WERI-Rb-1 (cell line): ENCODE data around the gene CERS1.

Source experiments
- DNase-seq: peaks from one replicate; pipeline ENCODE4 v3.0.0-alpha.2; 2020
- H3K27ac ChIP-seq: fragments of 250-450 bp; sonication (Bioruptor Pico); 2 replicates; pipeline ENCODE4 v1.5.1; 2020; ENCODE audit warnings: mild to moderate bottlenecking, moderate library complexity
- H3K27me3 ChIP-seq: fragments of 250-450 bp; sonication (Bioruptor Pico); 2 replicates; pipeline ENCODE4 v1.5.1; 2021; ENCODE audit warnings: mild to moderate bottlenecking, low read depth, moderate library complexity; ENCODE audit not compliant: insufficient read depth, severe bottlenecking
- H3K36me3 ChIP-seq: fragments of 250-450 bp; sonication (Bioruptor Pico); 2 replicates; pipeline ENCODE4 v1.5.1; 2020; ENCODE audit warnings: mild to moderate bottlenecking, moderate library complexity
- H3K4me3 ChIP-seq: 2 replicates; pipeline ENCODE4 v1.5.1; 2011; ENCODE audit warnings: low read depth, mild to moderate bottlenecking, control low read depth, low read length
- H3K9me3 ChIP-seq: fragments of 250-450 bp; sonication (Bioruptor Pico); 2 replicates; pipeline ENCODE4 v1.5.1; 2021; ENCODE audit warnings: mild to moderate bottlenecking, moderate library complexity; ENCODE audit not compliant: severe bottlenecking
- CTCF ChIP-seq: IDR thresholded peaks from 2 replicates; pipeline ENCODE4 v1.5.1; 2011; ENCODE audit warnings: low read depth, mild to moderate bottlenecking, control low read depth, inconsistent platforms, low read length

CERS1 gene

DNA sequence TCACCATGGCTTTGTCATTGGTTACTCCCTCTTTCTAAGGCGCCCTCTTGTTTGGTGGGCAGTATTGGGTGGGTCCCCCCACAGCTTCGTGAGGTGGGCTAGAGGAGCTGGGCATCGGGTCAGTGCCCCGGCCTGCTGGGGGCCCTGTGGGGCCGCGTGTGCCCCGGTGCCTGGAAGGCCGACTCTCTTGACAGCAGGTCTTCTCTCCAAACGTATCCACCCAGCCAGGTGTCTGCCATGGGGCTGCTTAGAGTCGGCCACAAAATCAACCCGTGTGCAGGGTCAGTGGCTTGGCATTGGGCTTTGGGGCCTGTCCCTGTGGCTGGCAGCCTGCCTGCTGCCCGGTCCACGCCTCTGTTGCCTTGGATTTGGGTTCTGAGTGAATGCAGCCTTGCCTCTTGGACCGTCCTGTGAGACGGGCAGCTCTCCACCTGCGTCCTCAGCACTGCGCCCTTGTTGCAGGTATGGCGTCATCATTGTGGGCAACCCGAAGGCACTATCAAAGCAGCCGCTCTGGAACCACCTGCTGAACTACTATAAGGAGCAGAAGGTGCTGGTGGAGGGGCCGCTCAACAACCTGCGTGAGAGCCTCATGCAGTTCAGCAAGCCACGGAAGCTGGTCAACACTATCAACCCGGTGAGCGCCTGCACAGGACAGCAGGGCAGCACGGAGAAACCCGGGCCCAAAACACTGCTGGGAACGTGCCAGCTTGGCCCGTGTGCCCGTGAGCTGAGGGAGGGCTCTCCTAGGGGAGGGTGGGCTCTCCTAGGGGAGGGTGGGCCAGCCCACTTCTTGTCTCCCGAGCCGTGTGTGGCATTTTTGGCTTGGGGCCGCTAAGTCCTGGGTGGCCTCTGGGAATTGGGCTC, 32.7 kb downstream of the CERS1 start:
- Histone ChIP-seq H3K27me3 (no peaks in the 10 kb centered on the region), H3K36me3 (peaks cover 91% of the 10 kb centered on the region), H3K4me3 (no peak overlapping the region), H3K27ac (no peak overlapping the region), H3K9me3 (no peaks in the 10 kb centered on the region)
- DNase-seq = no peak
- no peak for TF ChIP-seq CTCF

DNA sequence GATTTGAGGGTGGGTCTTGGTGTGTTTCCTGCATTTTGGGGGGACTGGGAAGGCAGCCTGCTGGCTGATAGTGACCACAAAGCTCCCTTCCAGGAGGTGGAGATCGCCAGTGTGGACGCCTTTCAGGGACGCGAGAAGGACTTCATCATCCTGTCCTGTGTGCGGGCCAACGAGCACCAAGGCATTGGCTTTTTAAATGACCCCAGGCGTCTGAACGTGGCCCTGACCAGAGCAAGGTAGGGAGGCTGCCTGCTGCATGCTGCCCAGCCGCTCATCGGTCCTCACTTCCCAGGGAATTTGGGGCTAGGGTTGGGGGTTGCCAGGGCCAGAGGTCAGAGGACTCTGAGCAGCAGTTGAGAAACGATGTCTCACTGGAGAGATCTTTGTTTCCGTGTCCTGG, 34.0 kb downstream of the CERS1 start:
- no peaks in the 10 kb centered on the region for H3K27me3 ChIP-seq
- no peak overlapping the region for H3K4me3 ChIP-seq
- no peak for TF ChIP-seq CTCF
- H3K27ac ChIP-seq = no peak overlapping the region
- H3K9me3 ChIP-seq = no peaks in the 10 kb centered on the region
- DNase-seq = no peak
- H3K36me3 ChIP-seq = peaks cover 91% of the 10 kb centered on the region

GRCh38 chr19:18861235-18861634, 34.7 kb downstream of the CERS1 start:
- Histone ChIP-seq H3K27ac (no peak overlapping the region), H3K27me3 (no peaks in the 10 kb centered on the region), H3K9me3 (no peaks in the 10 kb centered on the region), H3K36me3 (peaks cover 91% of the 10 kb centered on the region), H3K4me3 (no peak overlapping the region)
- DNase-seq = no peak
- TF ChIP-seq CTCF = no peak

DNA sequence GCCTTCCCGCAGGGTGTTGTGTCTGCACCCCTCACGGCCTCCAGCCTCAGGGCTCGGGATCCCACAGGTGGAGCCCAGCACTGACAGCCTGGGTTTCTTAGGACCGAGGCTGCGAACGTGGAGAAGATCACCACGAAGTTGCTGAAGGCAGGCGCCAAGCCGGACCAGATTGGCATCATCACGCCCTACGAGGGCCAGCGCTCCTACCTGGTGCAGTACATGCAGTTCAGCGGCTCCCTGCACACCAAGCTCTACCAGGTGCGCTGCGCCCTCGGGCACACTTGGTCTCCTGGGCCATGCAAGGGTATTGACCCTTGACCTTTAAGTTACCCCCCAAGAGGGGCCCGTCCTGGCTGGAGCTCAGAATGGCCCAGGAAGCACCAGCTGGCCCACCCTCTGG, 35.2 kb downstream of the CERS1 start:
- TF ChIP-seq CTCF = no peak
- H3K27me3 ChIP-seq = no peaks in the 10 kb centered on the region
- H3K9me3 ChIP-seq = no peaks in the 10 kb centered on the region
- H3K36me3 ChIP-seq = peaks cover 91% of the 10 kb centered on the region
- DNase-seq = no peak
- H3K4me3 ChIP-seq = no peak overlapping the region
- H3K27ac ChIP-seq = no peak overlapping the region

GRCh38 chr19:18860302-18860700, 35.7 kb downstream of the CERS1 start:
- peaks cover 91% of the 10 kb centered on the region for H3K36me3 ChIP-seq
- no peak for DNase-seq
- TF ChIP-seq CTCF = no peak

DNA sequence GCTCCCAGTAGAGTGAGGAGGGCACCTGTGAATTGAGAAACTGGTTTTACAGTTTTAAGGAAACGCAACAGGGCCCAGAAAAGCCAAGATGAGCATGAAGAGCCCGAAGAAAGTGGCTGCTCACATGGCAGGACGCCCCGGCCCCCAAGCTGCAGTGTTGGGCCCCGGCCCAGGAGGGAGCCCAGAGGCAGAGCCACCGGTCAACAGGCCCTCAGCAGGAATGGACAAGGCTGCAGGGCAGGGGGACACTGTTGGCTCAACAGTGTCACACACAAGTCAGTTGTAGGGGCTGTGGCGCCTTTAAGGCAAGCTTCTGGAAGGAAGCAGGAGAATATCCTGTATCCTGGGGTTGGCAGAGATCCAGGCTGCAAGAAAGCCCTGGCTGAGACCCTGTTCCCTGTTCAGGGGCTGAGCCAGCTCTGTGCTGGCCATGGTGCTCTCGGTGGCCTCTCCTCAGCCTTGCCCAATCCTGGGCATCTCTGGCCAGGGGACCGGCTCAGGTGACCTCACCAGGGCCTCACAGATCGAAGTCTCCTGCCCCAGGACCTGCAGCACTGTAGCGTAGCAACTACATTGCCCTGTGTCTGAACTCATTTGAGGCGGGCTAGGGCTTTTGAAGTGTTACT, 36.2 kb downstream of the CERS1 start:
- Histone ChIP-seq H3K4me3 (no peak overlapping the region), H3K27me3 (no peaks in the 10 kb centered on the region), H3K27ac (no peak overlapping the region), H3K9me3 (no peaks in the 10 kb centered on the region), H3K36me3 (peaks cover 94% of the 10 kb centered on the region)
- TF ChIP-seq CTCF = no peak
- no peak for DNase-seq

More at GRCh38 chr19:18860302-18860700, 35.7 kb downstream of the CERS1 start:
- Histone ChIP-seq H3K27ac (no peak overlapping the region), H3K27me3 (no peaks in the 10 kb centered on the region), H3K9me3 (no peaks in the 10 kb centered on the region), H3K4me3 (no peak overlapping the region)
